Neuron (in vitro differentiated cells): ENCODE results near the gene MTHFD1L.
"Not testable (repeated sequence)": the region's sequence is repeated elsewhere in the genome, so short reads cannot be mapped to it uniquely, and the experiment has no call there.

Experiments used
- H2AFZ ChIP-seq: one replicate; pipeline ENCODE4 v1.6.1; 2013; ENCODE audit warnings: low read depth, mild to moderate bottlenecking, inconsistent platforms, low read length, moderate library complexity
- H3K27me3 ChIP-seq: one replicate; pipeline ENCODE4 v1.6.1; 2013; ENCODE audit warnings: low read length; ENCODE audit not compliant: insufficient read depth
- H3K36me3 ChIP-seq: one replicate; pipeline ENCODE4 v1.6.1; 2013; ENCODE audit warnings: low read length; ENCODE audit not compliant: insufficient read depth
- H3K4me1 ChIP-seq: one replicate; pipeline ENCODE4 v1.6.1; 2013; ENCODE audit warnings: low read length; ENCODE audit not compliant: insufficient read depth
- H3K4me3 ChIP-seq: 2 replicates; pipeline ENCODE4 v1.5.1; 2013; ENCODE audit warnings: mild to moderate bottlenecking, low read length, moderate library complexity
- H3K9me3 ChIP-seq: one replicate; pipeline ENCODE4 v1.6.1; 2013; ENCODE audit warnings: low read length

MTHFD1L gene

DNA sequence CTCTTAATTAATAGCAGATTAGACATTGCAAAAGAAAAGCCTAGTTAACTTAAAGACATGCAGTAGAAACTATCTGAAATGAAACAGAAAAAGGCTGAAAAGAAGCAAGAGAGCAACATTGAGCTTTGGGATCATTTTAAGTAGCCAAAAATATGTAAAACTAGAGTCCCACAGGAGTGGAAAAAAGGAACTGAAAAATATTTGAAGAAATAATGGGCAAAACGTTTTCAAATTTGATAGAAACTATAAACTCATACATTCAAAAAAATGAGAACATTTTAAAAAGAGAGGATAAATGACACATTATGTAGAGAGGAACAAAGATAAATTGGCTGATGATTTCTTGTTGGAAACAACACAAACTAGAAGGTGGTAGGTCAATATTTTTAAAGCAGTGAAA, 208.2 kb downstream of the MTHFD1L start:
- Histone ChIP-seq H3K9me3 (peaks cover 9% of the 10 kb centered on the region), H3K4me3 (no peak overlapping the region), H2AFZ (no peak overlapping the region), H3K4me1 (no peaks in the 10 kb centered on the region), H3K36me3 (no peaks in the 10 kb centered on the region), H3K27me3 (no peaks in the 10 kb centered on the region)

- Histone ChIP-seq H3K27me3 (no peaks in the 10 kb centered on the region), H3K9me3 (peaks cover 11% of the 10 kb centered on the region), H3K4me1 (no peaks in the 10 kb centered on the region), H2AFZ (no peak overlapping the region), H3K36me3 (no peaks in the 10 kb centered on the region), H3K4me3 (no peak overlapping the region)
Measured at GRCh38 chr6:151075005-151075404, 209.5 kb downstream of the MTHFD1L start.

DNA sequence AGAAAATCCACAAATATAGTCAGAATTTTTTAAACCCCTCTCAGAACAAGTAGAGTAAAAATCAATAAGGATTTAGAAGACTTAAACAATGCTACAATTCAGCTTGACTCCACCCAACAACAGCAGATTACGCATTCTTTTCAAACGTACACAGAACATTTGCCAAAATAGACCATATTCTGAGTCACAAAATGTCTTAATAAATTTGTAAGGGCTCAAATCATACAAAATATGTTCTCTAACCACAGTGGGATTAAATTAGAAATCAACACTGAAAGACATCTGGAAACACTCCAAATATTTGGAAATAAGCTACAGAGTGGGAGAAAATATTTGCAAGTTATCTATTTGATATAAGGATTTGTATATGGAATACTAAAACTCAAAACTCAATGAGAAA, 210.0 kb downstream of the MTHFD1L start:
- H3K36me3 ChIP-seq, result no peaks in the 10 kb centered on the region
- H3K9me3 ChIP-seq, result peaks cover 11% of the 10 kb centered on the region
- no peak overlapping the region for H3K4me3 ChIP-seq
- no peaks in the 10 kb centered on the region for H3K4me1 ChIP-seq
- no peaks in the 10 kb centered on the region for H3K27me3 ChIP-seq
- H2AFZ ChIP-seq, result no peak overlapping the region

DNA sequence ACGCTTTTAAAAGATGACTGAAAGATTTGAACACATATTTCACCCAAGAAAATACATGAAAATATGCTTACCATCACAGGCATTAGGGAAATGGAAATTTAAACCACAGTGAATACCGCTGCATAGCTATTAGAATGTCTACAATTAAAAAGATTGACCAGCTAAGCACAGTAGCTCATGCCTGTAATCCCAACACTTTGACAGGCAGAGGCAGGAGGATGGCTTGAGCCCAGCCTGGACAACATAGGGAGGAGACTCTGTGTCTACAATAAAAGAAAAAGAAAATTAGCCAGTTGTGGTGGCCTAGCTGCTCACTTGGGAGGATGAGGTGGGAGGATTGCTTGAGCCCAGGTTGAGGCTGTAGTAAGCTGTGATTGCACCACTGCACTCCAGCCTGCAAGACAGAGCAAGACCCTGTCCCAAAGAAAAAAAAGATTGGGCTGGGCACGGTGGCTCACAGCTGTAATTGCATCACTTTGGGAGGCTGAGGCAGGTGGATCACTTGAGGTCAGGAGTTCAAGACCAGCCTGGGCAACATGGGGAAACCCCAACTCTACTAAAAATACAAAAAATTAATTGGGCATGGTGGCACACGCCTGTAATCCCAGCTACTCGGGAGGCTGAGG, 210.5 kb downstream of the MTHFD1L start:
- H3K9me3 ChIP-seq, result peaks cover 11% of the 10 kb centered on the region
- no peak overlapping the region for H3K4me3 ChIP-seq
- H3K27me3 ChIP-seq, result no peaks in the 10 kb centered on the region
- no peaks in the 10 kb centered on the region for H3K4me1 ChIP-seq
- no peaks in the 10 kb centered on the region for H3K36me3 ChIP-seq
- H2AFZ ChIP-seq, result no peak overlapping the region

DNA sequence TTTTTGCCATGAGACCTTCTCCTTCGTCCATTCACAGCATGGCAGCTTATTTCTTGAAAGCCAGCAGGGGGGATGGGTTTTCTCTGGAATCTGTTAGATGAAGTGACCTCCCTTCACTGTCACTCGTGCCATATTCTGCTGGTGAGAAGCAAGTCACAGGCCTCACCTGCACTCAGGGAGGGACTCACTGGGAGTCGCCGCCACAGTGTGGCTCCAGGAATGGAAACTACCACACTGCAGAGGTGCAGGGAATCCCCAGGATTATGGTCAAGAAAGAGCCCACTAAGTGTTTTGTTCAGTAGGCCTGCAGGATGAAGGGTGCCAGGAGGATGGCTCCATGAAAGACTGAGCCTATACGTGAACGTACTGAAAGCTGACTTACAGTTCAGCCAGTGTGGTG, 213.2 kb downstream of the MTHFD1L start:
- no peaks in the 10 kb centered on the region for H3K36me3 ChIP-seq
- H3K4me1 ChIP-seq, result no peaks in the 10 kb centered on the region
- H2AFZ ChIP-seq, result no peak overlapping the region
- H3K27me3 ChIP-seq, result no peaks in the 10 kb centered on the region
- H3K9me3 ChIP-seq, result peaks cover 11% of the 10 kb centered on the region
- no peak overlapping the region for H3K4me3 ChIP-seq

GRCh38 chr6:151081656-151082055, 216.2 kb downstream of the MTHFD1L start:
- Histone ChIP-seq H3K27me3 (no peaks in the 10 kb centered on the region), H3K4me1 (no peaks in the 10 kb centered on the region), H3K36me3 (no peaks in the 10 kb centered on the region), H2AFZ (no peak overlapping the region), H3K9me3 (peaks cover 4% of the 10 kb centered on the region), H3K4me3 (no peak overlapping the region)

DNA sequence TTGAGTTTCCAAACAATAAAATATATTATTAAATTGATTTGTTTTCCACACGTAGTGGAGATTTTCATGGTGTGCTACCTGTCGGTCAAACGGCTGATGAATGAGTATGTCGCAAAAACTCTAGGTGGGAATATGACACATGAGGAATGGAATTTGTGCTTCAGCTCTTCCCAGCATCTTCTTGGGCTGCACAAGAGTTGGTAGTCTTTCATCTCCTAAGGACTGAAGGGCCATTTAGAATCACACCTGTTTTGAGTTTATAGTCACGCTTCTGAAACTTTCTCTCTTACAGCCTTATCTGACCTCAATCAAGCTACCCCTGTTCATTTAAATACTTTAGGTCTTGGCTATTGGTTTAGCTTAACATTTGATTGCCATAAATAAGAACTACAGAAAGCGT, 216.6 kb downstream of the MTHFD1L start:
- Histone ChIP-seq H2AFZ (no peak overlapping the region), H3K27me3 (no peaks in the 10 kb centered on the region), H3K4me1 (no peaks in the 10 kb centered on the region), H3K9me3 (peaks cover 4% of the 10 kb centered on the region), H3K4me3 (no peak overlapping the region), H3K36me3 (no peaks in the 10 kb centered on the region)

DNA sequence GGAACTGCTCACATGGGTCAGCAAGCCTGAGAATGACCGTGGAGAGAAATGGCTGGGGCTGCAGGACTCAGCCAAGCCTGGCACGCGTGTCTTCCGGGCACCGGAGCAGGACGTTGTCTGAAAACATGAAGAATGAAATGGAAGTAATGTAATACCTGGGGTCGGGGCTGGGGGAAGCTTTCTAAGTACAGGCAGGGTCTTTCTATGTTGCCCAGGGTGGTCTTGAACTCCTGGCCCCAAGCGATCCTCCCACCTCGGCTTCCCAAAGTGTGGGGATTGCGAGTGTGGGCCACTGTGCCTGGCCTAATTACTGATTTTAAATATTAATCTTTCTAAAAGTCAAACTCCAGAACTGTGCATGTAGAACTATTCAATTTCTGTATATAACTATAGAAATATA, 218.8 kb downstream of the MTHFD1L start:
- peaks cover 5% of the 10 kb centered on the region for H3K4me1 ChIP-seq
- no peaks in the 10 kb centered on the region for H3K36me3 ChIP-seq
- no peaks in the 10 kb centered on the region for H3K9me3 ChIP-seq
- H3K4me3 ChIP-seq, result no peak overlapping the region
- H2AFZ ChIP-seq, result no peak overlapping the region
- no peaks in the 10 kb centered on the region for H3K27me3 ChIP-seq

- H3K4me1 ChIP-seq, result not testable (repeated sequence)
Measured at GRCh38 chr6:151087055-151087454, 221.6 kb downstream of the MTHFD1L start.

GRCh38 chr6:151087861-151088598, 222.5 kb downstream of the MTHFD1L start:
- H3K27me3 ChIP-seq, result no peaks in the 10 kb centered on the region
- H3K9me3 ChIP-seq, result peaks cover under 1% of the 10 kb centered on the region
- H3K4me3 ChIP-seq, result no peak overlapping the region
- H2AFZ ChIP-seq, result no peak overlapping the region
- no peaks in the 10 kb centered on the region for H3K36me3 ChIP-seq
- H3K4me1 ChIP-seq, result peaks cover 5% of the 10 kb centered on the region

More at GRCh38 chr6:151087055-151087454, 221.6 kb downstream of the MTHFD1L start:
- H2AFZ ChIP-seq, H3K27me3 ChIP-seq, H3K4me3 ChIP-seq, H3K9me3 ChIP-seq, H3K36me3 ChIP-seq: not testable (repeated sequence)

DNA sequence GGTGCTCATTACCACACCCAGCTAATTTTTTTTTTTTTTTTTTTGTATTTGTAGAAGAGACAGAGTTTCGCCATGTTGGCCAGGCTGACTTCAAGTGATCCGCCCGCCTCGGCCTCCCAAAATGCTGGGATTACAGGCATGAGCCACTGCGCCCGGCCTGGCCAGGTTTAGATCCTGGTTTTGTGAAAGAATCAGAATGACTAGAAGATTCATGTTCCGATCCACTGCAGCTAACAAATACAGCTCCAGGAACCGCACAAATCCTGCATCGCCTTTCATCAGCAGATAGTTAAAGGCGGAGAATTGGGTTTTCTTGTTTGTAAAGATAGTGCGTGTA, 223.1 kb downstream of the MTHFD1L start:
- H3K4me3 ChIP-seq, result no peak overlapping the region
- peaks cover under 1% of the 10 kb centered on the region for H3K36me3 ChIP-seq
- H3K27me3 ChIP-seq, result no peaks in the 10 kb centered on the region
- H3K4me1 ChIP-seq, result peaks cover 5% of the 10 kb centered on the region
- peaks cover 1% of the 10 kb centered on the region for H3K9me3 ChIP-seq
- H2AFZ ChIP-seq, result no peak overlapping the region

DNA sequence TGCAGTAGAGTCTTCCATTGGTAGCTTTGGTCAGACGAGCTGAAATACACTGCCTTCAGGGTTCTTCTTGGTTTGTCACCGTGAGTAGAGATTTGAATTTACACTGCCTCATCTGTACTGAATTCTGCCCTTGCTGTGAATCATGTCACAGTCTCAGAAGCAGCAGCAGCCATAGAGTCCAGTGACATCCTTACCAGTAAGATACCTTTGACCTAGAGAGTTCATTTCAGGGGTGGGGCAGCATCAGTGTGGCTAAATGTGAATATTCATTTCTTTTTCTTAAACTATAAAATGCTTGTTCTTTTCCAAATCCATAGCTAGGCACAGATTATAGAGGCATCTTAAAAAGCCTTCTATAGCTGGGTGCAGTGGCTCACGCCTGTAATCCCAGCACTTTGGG, 223.5 kb downstream of the MTHFD1L start:
- no peak overlapping the region for H2AFZ ChIP-seq
- H3K4me3 ChIP-seq, result no peak overlapping the region
- H3K27me3 ChIP-seq, result no peaks in the 10 kb centered on the region
- H3K9me3 ChIP-seq, result peaks cover 1% of the 10 kb centered on the region
- H3K4me1 ChIP-seq, result peaks cover 5% of the 10 kb centered on the region
- H3K36me3 ChIP-seq, result peaks cover 3% of the 10 kb centered on the region

DNA sequence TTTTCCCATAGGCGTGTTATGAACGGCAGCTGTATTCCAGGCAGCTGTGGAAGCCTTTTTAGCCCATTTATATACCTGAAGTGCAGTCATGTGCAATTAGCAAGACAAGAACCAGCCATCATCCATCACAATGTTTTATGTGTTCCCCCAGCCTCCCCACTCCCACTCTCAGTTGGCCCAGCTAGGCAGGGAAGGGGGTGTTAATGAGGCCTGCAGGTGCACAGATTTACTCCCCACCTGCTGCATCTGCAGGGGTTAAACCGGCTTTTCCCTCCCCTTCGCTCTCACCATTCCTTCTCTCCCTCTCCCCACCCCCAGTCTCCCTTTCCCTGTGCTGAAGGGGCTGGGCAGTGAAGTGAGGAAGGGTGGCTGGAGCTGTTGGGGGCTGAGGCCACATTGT, 224.5 kb downstream of the MTHFD1L start:
- Histone ChIP-seq H3K27me3 (no peaks in the 10 kb centered on the region), H3K9me3 (peaks cover 1% of the 10 kb centered on the region), H3K36me3 (peaks cover 3% of the 10 kb centered on the region), H3K4me1 (peaks cover 5% of the 10 kb centered on the region), H3K4me3 (no peak overlapping the region), H2AFZ (no peak overlapping the region)

- Histone ChIP-seq H2AFZ (no peak overlapping the region), H3K27me3 (no peaks in the 10 kb centered on the region), H3K4me3 (no peak overlapping the region), H3K4me1 (peaks cover 17% of the 10 kb centered on the region), H3K36me3 (peaks cover 3% of the 10 kb centered on the region), H3K9me3 (peaks cover 1% of the 10 kb centered on the region)
Measured at GRCh38 chr6:151091571-151091970, 226.1 kb downstream of the MTHFD1L start.
